NT2/D1 (cell line): ENCODE data around the gene NDNF.

Experiments
- DNase-seq: peaks from one replicate; pipeline ENCODE4 v3.0.0-alpha.2; 2011; ENCODE audit warnings: low read depth, low spot score
- H3K27me3 ChIP-seq: 2 replicates; pipeline ENCODE4 v1.6.0; 2011; ENCODE audit warnings: mild to moderate bottlenecking; ENCODE audit not compliant: insufficient read length, insufficient read depth
- H3K36me3 ChIP-seq: 2 replicates; pipeline ENCODE4 v1.6.1; 2011; ENCODE audit warnings: mild to moderate bottlenecking, low read length, mixed read lengths; ENCODE audit not compliant: insufficient read depth, insufficient read length
- H3K4me1 ChIP-seq: 2 replicates; pipeline ENCODE4 v1.5.1; 2011; ENCODE audit not compliant: insufficient read depth, insufficient read length
- H3K4me3 ChIP-seq: 2 replicates; pipeline ENCODE4 v1.5.1; 2011; ENCODE audit warnings: low read depth; ENCODE audit not compliant: insufficient read length
- H3K9ac ChIP-seq: 2 replicates; pipeline ENCODE4 v1.6.0; 2011; ENCODE audit warnings: low read depth; ENCODE audit not compliant: insufficient read length
- H3K9me3 ChIP-seq: 2 replicates; pipeline ENCODE4 v1.5.1; 2011; ENCODE audit warnings: mild to moderate bottlenecking, low read length; ENCODE audit not compliant: insufficient read depth
- SUZ12 ChIP-seq: IDR thresholded peaks from 2 replicates; pipeline ENCODE4 v1.6.1; 2011; ENCODE audit not compliant: insufficient read length, insufficient read depth; ENCODE audit errors: extremely low read depth
- YY1 ChIP-seq: IDR thresholded peaks from 2 replicates; pipeline ENCODE4 v1.6.1; 2011; ENCODE audit not compliant: insufficient read length, insufficient read depth
- ZNF274 ChIP-seq: IDR thresholded peaks from 2 replicates; pipeline ENCODE4 v1.6.1; 2011; ENCODE audit warnings: mild to moderate bottlenecking, low read depth, low read length

The NDNF gene

DNA sequence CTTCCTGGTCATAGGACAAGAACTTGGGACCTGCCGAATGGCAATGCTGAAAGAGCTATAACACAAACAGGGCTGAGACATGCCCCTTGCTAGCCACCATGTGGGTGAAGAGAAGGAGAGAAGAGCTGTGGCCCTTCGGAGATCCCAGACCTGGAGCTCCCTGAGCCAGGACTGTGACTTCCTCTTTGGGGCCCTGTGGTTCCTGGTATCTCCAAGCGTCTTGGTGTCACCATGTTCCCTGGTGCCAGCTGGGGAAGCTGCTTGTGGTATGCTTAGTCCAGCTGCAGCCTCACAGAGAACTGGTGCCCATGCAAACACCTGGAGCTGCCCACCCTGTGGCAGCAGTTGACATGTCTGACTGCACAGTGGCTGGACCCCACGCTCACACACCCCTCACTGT, 68.5 kb downstream of the NDNF start:
- Histone ChIP-seq H3K36me3 (no peaks in the 10 kb centered on the region), H3K4me3 (no peak overlapping the region), H3K27me3 (no peaks in the 10 kb centered on the region), H3K9ac (no peak overlapping the region), H3K9me3 (peaks cover 11% of the 10 kb centered on the region; the same call in 1 of the 2 replicates), H3K4me1 (no peaks in the 10 kb centered on the region)
- TF ChIP-seq ZNF274: no peak
- no peak for TF ChIP-seq SUZ12
- no peak for TF ChIP-seq YY1
- DNase-seq: no peak

DNA sequence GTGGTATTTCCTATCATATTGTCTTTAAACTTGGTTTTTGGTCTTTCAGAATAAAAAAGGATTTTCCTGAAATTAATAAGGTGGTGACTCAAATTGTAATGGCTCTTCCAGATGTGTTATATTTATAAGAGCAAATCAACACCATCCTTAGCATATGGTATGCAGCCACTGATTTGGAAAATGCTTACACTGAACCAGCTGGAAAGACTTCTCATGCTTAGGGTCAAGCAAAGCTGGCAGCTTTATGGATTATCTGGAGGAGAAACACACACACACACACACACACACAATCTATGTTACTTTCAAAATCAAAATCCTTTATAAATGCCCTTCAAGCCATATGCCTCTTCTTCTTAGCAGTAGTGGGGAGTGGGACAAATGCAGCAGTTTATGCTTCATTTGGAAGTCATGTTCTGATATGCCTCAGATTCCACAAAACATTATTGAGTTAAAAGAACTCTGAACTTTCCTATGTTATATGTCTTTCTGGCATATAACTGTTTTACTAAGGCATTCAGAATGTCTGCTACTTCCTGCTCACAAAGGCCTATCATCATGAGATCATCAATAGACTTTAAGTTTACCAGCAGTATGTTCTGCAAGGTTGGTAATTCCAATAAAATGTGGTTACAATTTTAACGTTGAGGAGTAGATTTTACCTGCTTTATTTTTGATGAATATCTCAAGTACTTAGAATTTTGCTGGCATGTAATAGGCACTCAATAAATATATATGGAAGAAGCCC, 76.9 kb downstream of the NDNF start:
- no peaks in the 10 kb centered on the region for H3K36me3 ChIP-seq
- no peaks in the 10 kb centered on the region for H3K4me1 ChIP-seq
- H3K4me3 ChIP-seq: no peak overlapping the region
- no peak overlapping the region for H3K9ac ChIP-seq
- TF ChIP-seq SUZ12 (no peak), YY1 (no peak), ZNF274 (no peak)
- H3K9me3 ChIP-seq: no peaks in the 10 kb centered on the region
- no peaks in the 10 kb centered on the region for H3K27me3 ChIP-seq
- DNase-seq: no peak

DNA sequence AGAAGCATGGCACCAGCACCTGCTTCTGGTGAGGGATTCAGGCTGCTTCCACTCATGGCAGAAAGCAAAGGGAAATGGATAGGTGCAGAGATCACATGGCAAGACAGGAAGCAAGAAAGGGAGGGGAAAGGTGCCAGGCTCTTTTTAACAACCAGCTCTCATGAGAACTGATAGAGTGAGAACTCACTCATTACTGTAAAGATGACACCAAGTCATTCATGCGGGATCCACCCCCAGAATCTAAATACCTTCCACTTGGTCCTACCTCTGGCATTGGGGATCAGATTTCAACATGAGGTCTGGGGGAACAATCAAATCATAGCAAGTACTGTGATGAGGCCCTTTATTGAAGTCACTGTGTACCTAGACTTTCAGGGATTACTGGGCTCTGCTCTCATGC, 77.8 kb downstream of the NDNF start:
- Histone ChIP-seq H3K4me1 (no peaks in the 10 kb centered on the region), H3K9me3 (no peaks in the 10 kb centered on the region), H3K36me3 (no peaks in the 10 kb centered on the region), H3K9ac (no peak overlapping the region), H3K27me3 (no peaks in the 10 kb centered on the region), H3K4me3 (no peak overlapping the region)
- no peak for TF ChIP-seq ZNF274
- TF ChIP-seq YY1: no peak
- no peak for TF ChIP-seq SUZ12
- DNase-seq: no peak

DNA sequence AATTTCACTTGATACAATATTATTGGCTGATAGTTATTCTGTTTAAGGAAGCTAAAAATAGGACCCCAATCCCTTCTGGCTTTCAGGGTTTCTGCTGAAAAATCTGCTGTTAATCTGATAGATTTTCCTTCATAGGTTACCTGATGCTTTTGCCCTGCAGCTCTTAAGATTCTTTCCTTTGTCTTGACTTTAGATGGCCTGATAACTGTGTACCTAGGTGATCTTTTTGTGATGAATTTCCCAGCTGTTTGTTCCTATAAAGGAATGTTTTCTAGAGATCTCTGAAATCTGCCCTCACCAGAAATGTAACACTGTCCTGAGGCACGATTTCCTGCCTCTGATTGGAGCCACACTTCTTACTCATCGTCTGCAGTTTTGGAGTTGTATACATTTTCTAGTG, 80.5 kb downstream of the NDNF start:
- Histone ChIP-seq H3K4me3 (no peak overlapping the region), H3K4me1 (no peaks in the 10 kb centered on the region), H3K36me3 (no peaks in the 10 kb centered on the region), H3K9ac (no peak overlapping the region), H3K9me3 (no peaks in the 10 kb centered on the region), H3K27me3 (no peaks in the 10 kb centered on the region)
- DNase-seq: no peak
- TF ChIP-seq SUZ12 (no peak), ZNF274 (no peak), YY1 (no peak)

DNA sequence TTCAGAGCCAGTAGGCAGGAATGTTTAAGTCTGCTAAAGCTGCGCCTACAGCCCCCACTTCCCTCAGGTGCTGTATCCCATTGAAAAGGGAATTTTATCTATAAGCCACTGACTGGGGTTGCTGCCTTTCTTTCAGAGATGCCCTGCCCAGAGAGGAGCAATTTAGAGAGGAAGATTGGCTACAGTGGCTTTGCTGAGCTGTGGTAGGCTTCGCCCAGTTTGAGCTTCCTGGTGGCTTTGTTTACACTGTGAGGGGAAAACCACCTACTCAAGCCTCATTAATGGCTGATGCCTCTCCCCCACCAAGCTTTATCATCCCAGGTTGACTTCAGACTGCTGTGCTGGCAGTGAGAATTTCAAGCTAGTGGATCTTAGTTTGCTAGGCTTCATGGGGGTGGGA, 82.1 kb downstream of the NDNF start:
- no peak for DNase-seq
- H3K9ac ChIP-seq: no peak overlapping the region
- TF ChIP-seq ZNF274: no peak
- H3K4me1 ChIP-seq: no peaks in the 10 kb centered on the region
- H3K27me3 ChIP-seq: no peaks in the 10 kb centered on the region
- no peak overlapping the region for H3K4me3 ChIP-seq
- no peaks in the 10 kb centered on the region for H3K9me3 ChIP-seq
- no peaks in the 10 kb centered on the region for H3K36me3 ChIP-seq
